Thymus (tissue), 11 donors: Measurements from ENCODE around the gene ATP2B2. TPM values are rescaled to one million over a fixed set of nuclear protein-coding genes. Genes with fewer than 3 reads are reported as not detected.
A peak's percentile ranks its signal among the peaks of the same experiment; 100 is the strongest.

ENCODE experiments used
- DNase-seq, 9 donors: peaks; one replicate each; pipeline ENCODE4 v3.0.0-alpha.2; 2013; ENCODE audit warnings: low spot score in 9 of 9, low read depth in 6 of 9, missing footprints in 1 of 9
- H3K27ac ChIP-seq, 2 donors: one replicate each; pipeline ENCODE4 v1.5.1; 2013; ENCODE audit warnings: control low read depth in 1 of 2, low read depth in 1 of 2, low read length in 1 of 2, mild to moderate bottlenecking in 1 of 2, moderate library complexity in 1 of 2
- H3K27me3 ChIP-seq, 2 donors: one replicate each; pipeline ENCODE4 v1.5.1; 2013; ENCODE audit warnings: low read length in 1 of 2; ENCODE audit not compliant: control insufficient read depth in 2 of 2, insufficient read depth in 1 of 2
- H3K36me3 ChIP-seq, 2 donors: one replicate each; pipeline ENCODE4 v1.5.1; 2013; ENCODE audit warnings: low read length in 1 of 2, mild to moderate bottlenecking in 1 of 2, moderate library complexity in 1 of 2; ENCODE audit not compliant: control insufficient read depth in 2 of 2, insufficient read depth in 2 of 2
- H3K4me1 ChIP-seq, 2 donors: one replicate each; pipeline ENCODE4 v1.5.1; 2013; ENCODE audit warnings: low read length in 2 of 2; ENCODE audit not compliant: control insufficient read depth in 2 of 2, insufficient read depth in 2 of 2
- H3K4me3 ChIP-seq, 2 donors: one replicate each; pipeline ENCODE4 v1.5.1; 2013; ENCODE audit warnings: low read length in 2 of 2, control low read depth in 1 of 2, mild to moderate bottlenecking in 1 of 2
- H3K9me3 ChIP-seq, 2 donors: one replicate each; pipeline ENCODE4 v1.5.1; 2013; ENCODE audit warnings: low read length in 1 of 2, mild to moderate bottlenecking in 1 of 2; ENCODE audit not compliant: control insufficient read depth in 2 of 2, insufficient read depth in 1 of 2
- WGBS: extraction: QIAGEN DNeasy Blood & Tissue Kit; methylation state at CpG from one replicate; pipeline ENCODE4 v1.1.7; 2013; 5-methylcytosine and 5-hydroxymethylcytosine counted together
- polyA plus RNA-seq: library from polyadenylated mRNA; stranded (reverse); fragments of 200-250 nt; gene quantifications from one replicate; pipeline ENCODE4 v1.2.3, GENCODE V29; 2013
- total RNA-seq: library from RNA; stranded (reverse); fragments of 120-200 nt; gene quantifications from one replicate; pipeline ENCODE4 v1.2.4, GENCODE V29; 2013
- donor health status: healthy.

ATP2B2 gene
- total and polyA plus RNA-seq, 2 donors: 0.19 to 0.34 TPM

DNA sequence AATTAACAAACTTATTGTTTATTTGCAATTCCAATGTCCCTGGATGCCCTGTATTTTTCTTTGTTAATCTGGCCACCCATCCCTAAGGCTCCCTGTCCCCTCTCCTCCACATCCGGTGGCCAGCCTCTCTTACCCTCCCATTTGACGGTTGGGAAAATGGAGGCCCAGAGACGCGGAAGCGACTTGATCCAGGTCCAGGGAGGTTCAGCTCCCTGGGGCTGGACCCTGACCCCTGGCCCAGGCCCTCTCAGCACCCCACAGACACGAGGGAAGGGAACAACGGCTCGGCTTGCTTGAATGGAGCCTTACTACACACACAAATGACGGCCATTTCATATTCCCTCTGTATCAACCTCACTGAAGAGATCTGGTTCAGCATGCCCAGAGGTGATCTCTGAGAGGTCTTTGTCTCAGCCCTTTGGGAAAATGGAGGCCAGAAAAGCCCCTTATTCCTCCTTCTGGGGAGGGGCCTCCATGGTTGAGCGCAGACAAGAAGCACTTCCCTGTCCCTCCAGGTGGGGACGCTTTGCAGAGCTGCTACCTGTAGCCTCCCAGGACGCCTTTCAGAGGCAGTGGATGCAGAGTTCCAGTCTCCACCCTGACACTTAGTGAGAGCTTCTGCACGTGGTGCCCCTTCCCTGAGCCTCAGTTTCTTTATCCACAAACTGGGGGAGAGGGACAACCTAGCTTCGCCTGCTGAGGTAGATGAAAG is 82.1 kb downstream of the ATP2B2 start:
- H3K4me3 ChIP-seq: no peak overlapping the region
- H3K27ac ChIP-seq: no peak overlapping the region
- 87% methylated on average over 14 of the region's 14 CpGs for WGBS
- no peak for DNase-seq
- peaks cover 0 to 8% of the 10 kb centered on the region in 2 donors for H3K4me1 ChIP-seq
- peaks cover 0 to 4% of the 10 kb centered on the region in 2 donors for H3K27me3 ChIP-seq
- no peaks in the 10 kb centered on the region for H3K9me3 ChIP-seq
- no peaks in the 10 kb centered on the region for H3K36me3 ChIP-seq

DNA sequence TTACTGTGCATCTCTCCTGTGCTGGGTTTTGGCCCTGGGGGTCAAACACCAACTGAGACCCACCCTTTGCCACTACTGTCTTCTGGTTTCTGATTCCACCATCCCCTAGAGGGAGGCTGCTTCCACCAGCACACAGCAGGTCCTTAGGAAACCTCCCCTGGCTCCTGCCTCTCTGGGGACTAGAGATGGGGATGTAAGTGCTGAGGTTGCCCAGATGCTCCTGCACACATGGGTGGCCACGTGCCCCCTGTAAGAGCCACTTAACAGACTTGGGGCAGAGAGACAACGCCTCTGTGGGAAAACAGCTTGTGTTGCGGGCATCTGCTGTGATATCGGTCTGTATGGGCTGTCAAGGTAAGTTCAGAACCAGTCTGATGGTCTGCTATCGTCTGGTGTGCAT is 83.4 kb downstream of the ATP2B2 start:
- H3K9me3 ChIP-seq: no peaks in the 10 kb centered on the region
- H3K27me3 ChIP-seq: peaks cover 0 to 7% of the 10 kb centered on the region in 2 donors
- DNase-seq: no peak
- peaks cover 0 to 8% of the 10 kb centered on the region in 2 donors for H3K4me1 ChIP-seq
- WGBS: 86% methylated on average over 5 of the region's 5 CpGs
- H3K27ac ChIP-seq: no peak overlapping the region
- no peak overlapping the region for H3K4me3 ChIP-seq
- H3K36me3 ChIP-seq: no peaks in the 10 kb centered on the region

DNA sequence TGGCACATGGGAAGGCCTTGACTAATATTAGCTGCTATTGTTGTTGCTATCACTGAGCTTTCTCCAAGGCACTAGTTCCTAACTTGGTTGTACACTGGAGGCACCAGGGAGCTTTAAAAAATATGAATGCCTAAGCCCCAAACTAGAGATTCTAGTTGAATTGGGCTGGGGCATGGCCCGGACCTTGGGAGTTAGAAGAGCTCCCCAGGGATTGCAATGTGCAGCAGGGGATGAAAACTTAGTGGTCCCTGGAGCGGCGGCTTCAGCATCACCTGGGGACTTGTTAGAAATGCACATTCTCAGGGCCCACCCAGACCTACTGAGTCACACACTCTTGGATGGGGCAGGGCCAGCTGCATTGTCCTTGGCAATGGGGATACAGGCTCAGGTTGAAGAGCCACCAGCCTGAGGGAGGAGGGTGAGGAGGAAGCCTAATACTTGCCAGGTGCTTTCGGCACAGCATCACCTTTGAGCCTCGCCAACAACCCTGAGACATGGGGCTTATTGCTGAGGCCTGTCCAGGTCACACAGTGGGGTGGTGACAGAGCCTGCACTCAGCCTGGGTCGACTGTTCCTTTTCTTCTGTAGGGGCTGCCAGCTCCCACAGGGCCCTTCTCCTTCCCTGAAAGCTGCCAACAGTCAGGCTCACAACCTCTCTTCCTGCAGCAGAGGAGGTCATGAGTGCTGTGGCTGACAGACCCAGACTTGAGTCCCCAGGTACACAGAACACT is 84.5 kb downstream of the ATP2B2 start:
- WGBS: 92% methylated on average over 6 of the region's 6 CpGs

DNA sequence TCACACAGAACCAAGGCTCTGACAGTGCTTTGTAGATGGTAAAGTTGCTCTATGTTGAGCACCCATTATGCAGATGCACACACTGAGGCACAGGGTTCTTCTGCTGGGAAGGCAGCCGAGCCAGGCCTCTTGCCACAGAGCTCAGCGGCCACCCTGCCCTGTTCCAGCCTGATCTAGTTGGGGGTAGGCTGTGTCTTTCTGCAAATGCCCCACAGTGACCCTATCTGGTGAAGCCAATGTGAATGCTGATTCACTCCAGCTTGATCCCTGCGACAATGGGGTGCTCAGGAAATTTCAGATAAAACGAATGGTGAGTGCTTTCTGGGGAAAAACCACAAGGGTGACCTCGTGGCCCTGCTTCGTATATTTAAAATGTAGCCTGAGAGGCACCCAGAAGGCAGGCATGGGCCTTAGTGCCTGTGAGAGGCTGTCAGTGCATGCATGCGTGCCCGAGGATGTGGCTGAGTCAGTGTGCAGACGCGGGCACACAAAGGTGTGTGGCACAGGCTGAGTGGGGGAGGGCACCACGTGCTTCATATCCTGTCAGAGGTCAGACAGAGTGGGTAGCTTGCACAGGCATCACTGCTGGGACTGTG is 85.7 kb downstream of the ATP2B2 start:
- Histone ChIP-seq H3K27me3 (peaks cover 0 to 13% of the 10 kb centered on the region in 2 donors), H3K36me3 (no peaks in the 10 kb centered on the region), H3K4me1 (peaks cover 0 to 8% of the 10 kb centered on the region in 2 donors), H3K9me3 (no peaks in the 10 kb centered on the region), H3K4me3 (no peak overlapping the region), H3K27ac (no peak overlapping the region)
- 65% methylated on average over 11 of the region's 11 CpGs for WGBS
- peak in 3 of 9 donors; percentile 32 to 67 (median 40) for DNase-seq

More for the DNA sequence above, 84.5 kb downstream of the ATP2B2 start:
- Histone ChIP-seq H3K4me3 (no peak overlapping the region), H3K4me1 (peaks cover 0 to 8% of the 10 kb centered on the region in 2 donors), H3K27ac (no peak overlapping the region), H3K27me3 (peaks cover 0 to 13% of the 10 kb centered on the region in 2 donors), H3K9me3 (no peaks in the 10 kb centered on the region), H3K36me3 (no peaks in the 10 kb centered on the region)
- DNase-seq: no peak

GRCh38 chr3:10417847-10418246 is 87.5 kb downstream of the ATP2B2 start:
- WGBS: 98% methylated on average over 2 of the region's 2 CpGs
- Histone ChIP-seq H3K27me3 (peaks cover 0 to 11% of the 10 kb centered on the region in 2 donors), H3K4me3 (no peak overlapping the region), H3K36me3 (no peaks in the 10 kb centered on the region), H3K27ac (no peak overlapping the region), H3K9me3 (no peaks in the 10 kb centered on the region), H3K4me1 (peaks cover 0 to 8% of the 10 kb centered on the region in 2 donors)
- no peak for DNase-seq

- Histone ChIP-seq H3K27me3 (peaks cover 0 to 11% of the 10 kb centered on the region in 2 donors), H3K36me3 (no peaks in the 10 kb centered on the region), H3K4me1 (peaks cover 0 to 8% of the 10 kb centered on the region in 2 donors), H3K27ac (no peak overlapping the region), H3K4me3 (no peak overlapping the region), H3K9me3 (no peaks in the 10 kb centered on the region)
- 69% methylated on average over 19 of the region's 19 CpGs for WGBS
- DNase-seq: no peak
Observed at GRCh38 chr3:10416730-10417300, 88.6 kb downstream of the ATP2B2 start.

- H3K4me1 ChIP-seq: no peaks in the 10 kb centered on the region
- 97% methylated on average over 4 of the region's 4 CpGs for WGBS
- H3K27ac ChIP-seq: no peak overlapping the region
- no peaks in the 10 kb centered on the region for H3K36me3 ChIP-seq
- peaks cover 0 to 9% of the 10 kb centered on the region in 2 donors for H3K27me3 ChIP-seq
- DNase-seq: no peak
- H3K4me3 ChIP-seq: no peak overlapping the region
- H3K9me3 ChIP-seq: no peaks in the 10 kb centered on the region
Observed at GRCh38 chr3:10413041-10413440, 92.3 kb downstream of the ATP2B2 start.

DNA sequence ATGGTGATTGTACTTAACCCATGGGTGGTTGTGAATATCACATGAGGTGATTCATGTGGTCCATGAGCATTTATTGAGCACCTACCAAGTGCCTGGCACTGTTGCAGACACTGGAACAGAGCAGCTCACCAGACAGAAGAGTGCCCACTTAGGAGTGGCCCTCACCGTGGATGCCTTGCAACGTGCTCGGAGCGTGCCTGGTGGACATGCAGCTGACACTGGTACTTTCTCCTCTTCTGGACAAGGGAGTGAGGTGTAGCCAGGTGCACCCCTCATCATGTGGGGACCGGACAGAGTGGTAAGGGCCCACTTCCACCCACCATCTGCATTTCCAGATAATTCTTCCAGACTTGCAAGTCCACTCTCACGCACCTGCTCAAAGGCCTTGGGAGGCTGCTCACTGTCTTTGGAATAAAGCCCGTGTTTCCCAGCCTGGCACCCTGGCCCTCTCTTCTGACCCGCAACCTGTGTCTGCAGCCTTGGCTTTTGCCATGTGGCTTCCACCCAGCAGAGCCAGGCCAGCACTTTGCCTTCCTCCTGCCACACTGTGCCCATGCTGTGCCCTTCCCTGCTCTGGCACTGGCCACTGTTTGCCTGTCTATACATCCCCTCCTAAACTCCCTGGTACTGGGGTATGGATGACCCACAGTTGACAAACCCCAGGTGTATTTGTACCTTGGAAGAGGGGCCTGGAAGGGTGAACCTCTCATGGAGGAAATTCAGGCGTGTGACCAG is 93.6 kb downstream of the ATP2B2 start:
- H3K27ac ChIP-seq: no peak overlapping the region
- H3K9me3 ChIP-seq: no peaks in the 10 kb centered on the region
- no peak for DNase-seq
- H3K4me3 ChIP-seq: no peak overlapping the region
- 95% methylated on average over 9 of the region's 9 CpGs for WGBS
- no peaks in the 10 kb centered on the region for H3K36me3 ChIP-seq
- H3K27me3 ChIP-seq: peaks cover 0 to 4% of the 10 kb centered on the region in 2 donors
- H3K4me1 ChIP-seq: no peaks in the 10 kb centered on the region
